LNCAP (cell line): ENCODE data around the gene MLN.

Experiments used
- CTCF ChIP-seq: fragments of 450-650 bp; IDR thresholded peaks from 2 replicates; pipeline ENCODE4 v1.5.1; 2017; ENCODE audit warnings: mild to moderate bottlenecking

MLN gene

DNA sequence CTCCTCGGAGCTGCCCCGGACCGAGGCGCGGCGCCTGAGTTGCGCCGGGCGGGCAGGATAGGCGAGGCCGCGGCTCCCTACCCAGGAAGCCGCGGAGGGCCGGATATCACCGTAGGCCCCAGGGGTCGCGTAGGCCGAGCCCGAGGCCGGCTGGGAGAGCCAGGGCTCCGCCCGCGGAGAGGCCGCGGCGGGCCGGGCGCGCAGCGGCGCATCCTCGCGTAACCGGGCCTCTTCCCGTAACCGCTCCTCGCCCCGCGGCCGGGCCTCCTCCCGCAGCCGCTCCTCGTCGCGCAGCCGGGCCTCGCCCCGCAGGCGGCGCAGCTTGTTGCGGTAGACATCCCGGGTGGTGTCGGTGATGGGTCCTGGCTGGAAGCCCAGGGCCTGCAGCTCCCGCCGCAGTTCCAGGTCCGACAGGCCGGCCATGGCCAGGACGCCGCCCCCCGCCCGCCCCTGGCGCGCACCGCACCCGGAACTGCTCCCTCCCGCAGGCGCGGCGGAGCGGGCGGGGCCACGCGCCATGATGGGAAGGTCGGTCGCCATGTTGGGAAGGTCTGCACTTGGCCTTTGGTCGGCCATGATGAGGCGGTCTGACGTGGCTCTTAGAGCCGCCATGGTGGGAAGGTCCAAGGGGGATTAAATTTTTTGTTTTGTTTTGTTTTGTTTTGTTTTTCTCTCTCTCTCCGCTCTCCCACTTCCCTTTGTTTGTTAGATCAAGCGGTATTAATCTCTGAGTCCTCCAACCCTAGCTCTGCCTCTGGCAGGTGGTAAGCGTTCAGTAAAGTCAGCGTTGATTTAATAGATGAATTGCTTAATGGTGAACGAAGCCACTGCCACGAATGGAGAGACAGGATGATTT, 14.9 kb downstream of the MLN start, which contains the start of gene LEMD2:
LEMD2 (minus strand) TSS at position 437 of the 856 bp plus-strand sequence; CDS start at position 423, 14 bp downstream.
- no peak for TF ChIP-seq CTCF

- no peak for TF ChIP-seq CTCF
These were observed 15.7 kb downstream of the MLN start for GRCh38 chr6:33787954-33788693.

DNA sequence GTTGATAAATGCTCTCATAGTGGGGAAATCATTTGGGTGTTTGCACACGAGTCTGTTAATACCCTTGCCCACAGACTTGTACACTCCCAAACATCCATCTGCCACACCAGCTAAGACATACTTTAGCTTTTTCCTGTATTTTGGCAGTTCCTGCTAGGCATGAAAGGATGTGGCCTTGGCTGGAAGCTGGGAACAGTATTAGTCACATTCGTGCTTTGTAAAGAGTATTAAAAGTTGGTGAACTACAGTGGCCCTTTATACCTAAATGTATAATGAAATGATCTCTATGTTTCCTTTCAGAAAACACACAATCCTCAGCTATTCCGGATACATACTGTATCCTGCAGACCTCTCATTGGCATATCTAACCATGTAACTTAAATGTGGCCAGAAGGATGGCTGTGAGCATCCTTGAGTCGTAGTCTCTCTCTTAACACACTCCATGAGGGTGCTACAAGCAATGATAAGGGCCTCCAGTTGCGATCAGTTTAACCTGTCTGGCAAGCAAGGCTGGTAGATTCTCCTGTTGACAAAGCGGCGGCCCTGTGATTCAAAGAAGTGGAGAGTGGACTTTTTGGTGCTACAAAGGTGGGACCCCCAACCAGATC, 16.4 kb downstream of the MLN start:
- no peak for TF ChIP-seq CTCF

GRCh38 chr6:33786736-33787135, 17.1 kb downstream of the MLN start:
- TF ChIP-seq CTCF, result no peak

- no peak for TF ChIP-seq CTCF
These were observed 18.0 kb downstream of the MLN start for GRCh38 chr6:33785778-33786177.

DNA sequence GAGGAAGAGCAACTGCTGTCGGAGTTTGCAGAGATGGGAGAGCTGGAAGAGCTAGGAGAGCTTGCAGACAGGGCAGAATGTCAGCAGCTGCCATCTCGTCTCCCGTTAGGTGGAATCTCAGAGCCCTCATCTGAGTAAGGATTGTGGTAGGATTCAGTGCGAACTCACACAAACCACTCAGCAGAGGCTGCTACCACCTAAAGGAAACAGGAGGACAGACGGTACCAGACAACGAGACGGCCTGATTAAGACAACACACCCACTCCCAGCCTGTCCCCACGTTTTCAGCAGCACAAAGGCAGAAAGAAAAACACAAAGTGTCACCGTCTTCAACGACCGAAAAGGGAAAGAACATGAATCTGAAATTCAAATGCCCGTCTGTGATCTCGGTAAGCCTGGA, 19.0 kb downstream of the MLN start:
- TF ChIP-seq CTCF, result no peak

- no peak for TF ChIP-seq CTCF
These were observed 19.9 kb downstream of the MLN start for GRCh38 chr6:33783781-33784520.
